ENCODE measurements around the gene PTTG1IP.

Gene PTTG1IP

DNA sequence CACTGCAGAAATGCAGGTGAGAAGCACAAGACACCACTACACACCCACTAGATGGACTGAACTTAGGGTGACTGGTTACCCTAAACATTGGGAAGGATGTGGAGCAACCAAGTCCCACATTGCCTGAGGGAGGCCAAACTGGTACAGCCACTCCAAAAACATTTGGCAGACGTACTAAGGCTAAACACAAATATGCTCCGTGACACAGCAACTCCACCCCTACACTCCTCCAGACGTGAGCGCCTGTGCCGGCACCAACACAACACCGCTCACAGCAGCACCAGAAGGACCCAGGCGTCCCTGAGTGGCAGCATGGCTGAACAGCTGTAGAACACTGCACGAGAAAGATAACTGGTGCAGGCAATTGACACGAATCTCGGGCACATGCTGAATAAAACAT lies 14.7 kb downstream of the PTTG1IP start:
- no peak overlapping the region for H3K27ac Mint-ChIP-seq

DNA sequence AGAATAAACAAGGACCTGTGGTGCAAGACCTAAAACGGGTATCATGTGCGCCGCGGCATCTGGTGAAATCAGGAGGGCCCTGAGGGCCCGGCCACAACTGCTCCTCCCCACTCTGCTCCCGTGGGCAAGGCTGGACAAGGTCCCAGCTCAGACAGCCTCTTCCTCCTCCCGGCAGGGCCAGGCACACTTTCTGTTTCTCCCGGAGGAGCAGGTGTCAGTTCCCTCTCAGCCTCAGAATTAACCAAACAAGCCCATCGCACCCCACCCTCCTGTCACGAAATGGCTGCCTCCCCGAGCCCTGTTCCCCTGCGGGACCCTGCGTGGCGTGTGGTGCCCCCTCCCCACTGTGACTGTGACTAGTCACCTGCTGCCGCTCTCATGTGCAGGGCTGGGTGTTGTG lies 15.2 kb downstream of the PTTG1IP start:
- H3K27ac Mint-ChIP-seq, result no peak overlapping the region
- TF ChIP-seq, protein P1, sequence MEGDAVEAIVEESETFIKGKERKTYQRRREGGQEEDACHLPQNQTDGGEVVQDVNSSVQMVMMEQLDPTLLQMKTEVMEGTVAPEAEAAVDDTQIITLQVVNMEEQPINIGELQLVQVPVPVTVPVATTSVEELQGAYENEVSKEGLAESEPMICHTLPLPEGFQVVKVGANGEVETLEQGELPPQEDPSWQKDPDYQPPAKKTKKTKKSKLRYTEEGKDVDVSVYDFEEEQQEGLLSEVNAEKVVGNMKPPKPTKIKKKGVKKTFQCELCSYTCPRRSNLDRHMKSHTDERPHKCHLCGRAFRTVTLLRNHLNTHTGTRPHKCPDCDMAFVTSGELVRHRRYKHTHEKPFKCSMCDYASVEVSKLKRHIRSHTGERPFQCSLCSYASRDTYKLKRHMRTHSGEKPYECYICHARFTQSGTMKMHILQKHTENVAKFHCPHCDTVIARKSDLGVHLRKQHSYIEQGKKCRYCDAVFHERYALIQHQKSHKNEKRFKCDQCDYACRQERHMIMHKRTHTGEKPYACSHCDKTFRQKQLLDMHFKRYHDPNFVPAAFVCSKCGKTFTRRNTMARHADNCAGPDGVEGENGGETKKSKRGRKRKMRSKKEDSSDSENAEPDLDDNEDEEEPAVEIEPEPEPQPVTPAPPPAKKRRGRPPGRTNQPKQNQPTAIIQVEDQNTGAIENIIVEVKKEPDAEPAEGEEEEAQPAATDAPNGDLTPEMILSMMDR (IDR thresholded peaks at IDR 0.05), result no peak
- no peaks in the 10 kb centered on the region for H3K27me3 Mint-ChIP-seq (ENCODE audit: low read depth, poor library complexity)
- H3K4me3 Mint-ChIP-seq, result no peak overlapping the region
- H3K4me1 Mint-ChIP-seq, result peaks cover 9% of the 10 kb centered on the region
- H3K9me3 Mint-ChIP-seq, result no peaks in the 10 kb centered on the region
- H3K36me3 Mint-ChIP-seq (ENCODE audit: low read depth), result peaks cover 74% of the 10 kb centered on the region
- no peak for DNase-seq

More for the DNA sequence above, 14.7 kb downstream of the PTTG1IP start:
- H3K4me1 Mint-ChIP-seq, result peaks cover 9% of the 10 kb centered on the region
- peaks cover 75% of the 10 kb centered on the region for H3K36me3 Mint-ChIP-seq (ENCODE audit: low read depth)
- no peaks in the 10 kb centered on the region for H3K9me3 Mint-ChIP-seq
- TF ChIP-seq, protein P1 (IDR thresholded peaks at IDR 0.05), result no peak
- no peak overlapping the region for H3K4me3 Mint-ChIP-seq
- no peaks in the 10 kb centered on the region for H3K27me3 Mint-ChIP-seq (ENCODE audit: low read depth, poor library complexity)
- no peak for DNase-seq

DNA sequence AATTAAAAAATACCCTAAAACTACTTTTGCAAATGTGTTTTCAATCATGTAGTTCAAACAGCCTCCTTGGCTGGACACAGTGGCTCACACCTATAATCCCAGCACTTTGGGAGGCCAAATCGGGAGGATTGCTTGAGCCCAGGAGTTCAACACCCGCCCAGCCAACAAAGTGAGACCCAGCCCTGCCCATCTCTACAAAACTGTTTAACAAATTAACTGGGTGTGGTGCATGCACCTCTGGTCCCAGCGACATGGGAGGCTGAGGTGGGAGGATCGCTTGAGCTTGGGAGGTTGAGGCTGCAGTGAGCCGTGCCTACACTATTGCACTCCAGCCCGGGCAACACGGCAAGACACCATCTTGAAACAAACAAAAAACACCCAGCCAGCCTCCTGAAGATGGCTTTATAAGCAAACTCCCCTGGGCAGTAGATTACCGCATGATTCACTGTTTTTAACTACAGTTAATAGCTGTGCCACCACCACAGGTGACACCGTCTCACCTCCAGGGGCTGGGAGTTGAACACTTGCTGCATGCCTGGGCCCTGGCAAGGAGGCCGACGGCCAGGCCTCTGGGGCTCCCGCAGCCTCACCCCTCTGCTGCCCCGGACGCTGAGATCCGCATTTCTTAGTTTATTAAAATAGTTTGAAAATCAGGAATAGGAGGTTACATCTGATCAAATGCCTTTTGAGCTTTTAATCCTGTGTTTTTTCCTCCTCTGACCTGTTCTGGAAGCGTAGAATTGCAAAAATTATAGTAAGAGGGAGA lies 16.2 kb downstream of the PTTG1IP start:
- peaks cover 76% of the 10 kb centered on the region for H3K36me3 Mint-ChIP-seq (ENCODE audit: low read depth)
- no peak overlapping the region for H3K27ac Mint-ChIP-seq
- DNase-seq, result no peak
- TF ChIP-seq, protein P1 (IDR thresholded peaks at IDR 0.05), result no peak
- peaks cover 9% of the 10 kb centered on the region for H3K4me1 Mint-ChIP-seq
- H3K27me3 Mint-ChIP-seq (ENCODE audit: low read depth, poor library complexity), result no peaks in the 10 kb centered on the region
- no peak overlapping the region for H3K4me3 Mint-ChIP-seq
- no peaks in the 10 kb centered on the region for H3K9me3 Mint-ChIP-seq

DNA sequence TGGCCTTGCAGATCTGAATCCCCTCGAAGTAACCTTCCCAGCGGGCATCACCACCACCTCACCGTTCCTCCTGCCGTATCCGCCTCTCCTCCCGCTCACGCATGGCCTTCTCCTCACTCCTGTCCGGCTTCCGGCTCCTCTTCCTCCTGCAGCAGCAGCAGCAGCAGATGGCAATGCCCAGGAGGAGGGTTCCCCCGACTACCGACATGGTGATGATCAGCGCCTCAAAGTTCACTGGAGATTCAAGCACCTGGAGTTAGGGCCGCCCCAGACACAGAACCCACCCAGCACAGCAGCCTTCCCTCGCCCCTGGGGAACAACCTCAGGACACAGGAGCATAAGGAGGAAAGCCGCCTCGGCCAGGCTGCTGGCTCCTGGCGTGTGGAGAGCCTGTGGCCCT lies 17.4 kb downstream of the PTTG1IP start:
- peaks cover 74% of the 10 kb centered on the region for H3K36me3 Mint-ChIP-seq (ENCODE audit: low read depth)
- no peaks in the 10 kb centered on the region for H3K27me3 Mint-ChIP-seq (ENCODE audit: low read depth, poor library complexity)
- H3K9me3 Mint-ChIP-seq, result no peaks in the 10 kb centered on the region
- peak overlapping the region; percentile 26 for H3K27ac Mint-ChIP-seq
- H3K4me3 Mint-ChIP-seq, result no peak overlapping the region
- peaks cover under 1% of the 10 kb centered on the region for H3K4me1 Mint-ChIP-seq
- no peak for DNase-seq
- TF ChIP-seq, protein P1 (IDR thresholded peaks at IDR 0.05), result no peak

DNA sequence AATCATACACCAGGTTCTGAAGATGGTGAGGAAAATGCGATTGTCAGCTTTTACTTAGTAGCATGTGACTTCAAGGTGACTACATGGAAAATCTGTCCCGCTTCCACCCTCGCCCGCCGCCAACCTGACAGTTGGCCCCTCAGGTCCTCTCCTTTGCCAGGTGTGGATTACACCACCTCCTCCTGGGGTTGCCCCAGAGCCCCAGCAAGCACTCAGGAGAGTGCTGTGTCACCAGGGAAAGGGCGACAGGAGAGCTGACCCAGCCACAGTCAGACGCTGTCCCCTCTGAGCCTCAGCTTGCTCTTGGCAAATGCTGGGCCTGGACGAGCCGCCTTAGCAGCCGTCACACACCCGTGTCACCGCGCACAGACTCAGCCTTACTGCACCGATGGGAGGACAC lies 17.9 kb downstream of the PTTG1IP start:
- Mint-ChIP-seq H3K9me3 (no peaks in the 10 kb centered on the region), H3K27ac (no peak overlapping the region), H3K4me3 (no peak overlapping the region), H3K4me1 (no peaks in the 10 kb centered on the region), H3K36me3 (ENCODE audit: low read depth) (peaks cover 73% of the 10 kb centered on the region), H3K27me3 (ENCODE audit: low read depth, poor library complexity) (no peaks in the 10 kb centered on the region)
- TF ChIP-seq, protein P1 (IDR thresholded peaks at IDR 0.05), result no peak
- DNase-seq, result no peak

All from nephron progenitor cell (in vitro differentiated cells).